OCI-LY1 (cell line): ENCODE data around the gene OTP.

Experiments used
- EZH2 ChIP-seq: fragments of 200-600 bp; sonication (generic), shearing (Covaris generic); IDR thresholded peaks from 2 replicates; pipeline ENCODE4 v1.8.0; 2017; ENCODE audit warnings: borderline replicate concordance, mixed run types, mild to moderate bottlenecking, antibody characterized with exemption, low read length, moderate library complexity, mixed read lengths
- TF ChIP-seq, protein P1 (sequence below): fragments of 200-600 bp; sonication (generic), shearing (Covaris generic); IDR thresholded peaks from 2 replicates; pipeline ENCODE4 v1.5.1; 2017; ENCODE audit warnings: mild to moderate bottlenecking, antibody characterized with exemption, low read length, moderate library complexity, mixed read lengths

DNA sequence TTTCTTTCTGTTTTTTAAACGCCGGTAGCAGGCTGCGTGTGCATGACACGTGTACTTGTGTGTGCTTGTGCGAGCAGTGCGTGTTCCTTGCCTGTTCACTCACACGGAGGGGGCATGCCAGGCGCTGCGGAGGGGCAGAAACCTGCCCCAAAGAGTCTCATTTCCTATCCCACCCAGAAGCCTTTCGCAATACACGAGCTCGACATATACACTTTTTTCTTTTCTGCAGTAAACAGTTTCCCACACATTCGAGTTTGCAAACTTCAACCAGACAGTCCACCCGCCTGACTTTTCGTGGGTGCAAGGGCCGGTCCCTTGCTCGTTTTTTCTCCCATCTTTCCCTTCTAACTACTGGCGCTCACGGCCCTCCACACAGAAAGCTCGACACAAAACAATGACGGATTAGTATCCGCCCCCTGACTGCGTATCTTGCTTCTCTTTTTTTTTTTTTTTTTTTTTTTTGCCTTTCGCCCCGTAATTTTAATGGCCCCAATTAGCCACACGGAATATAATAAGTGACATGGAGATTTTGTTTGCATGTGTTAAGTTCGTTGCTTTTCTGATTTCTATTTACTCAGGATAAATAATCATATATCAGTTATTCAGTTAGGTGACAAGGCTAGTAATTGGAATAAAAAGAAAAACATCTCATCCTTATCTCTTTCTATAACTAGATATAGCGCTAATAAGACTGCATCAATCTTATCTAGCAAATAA lies 5.3 kb upstream of the OTP start:
- TF ChIP-seq, protein P1, sequence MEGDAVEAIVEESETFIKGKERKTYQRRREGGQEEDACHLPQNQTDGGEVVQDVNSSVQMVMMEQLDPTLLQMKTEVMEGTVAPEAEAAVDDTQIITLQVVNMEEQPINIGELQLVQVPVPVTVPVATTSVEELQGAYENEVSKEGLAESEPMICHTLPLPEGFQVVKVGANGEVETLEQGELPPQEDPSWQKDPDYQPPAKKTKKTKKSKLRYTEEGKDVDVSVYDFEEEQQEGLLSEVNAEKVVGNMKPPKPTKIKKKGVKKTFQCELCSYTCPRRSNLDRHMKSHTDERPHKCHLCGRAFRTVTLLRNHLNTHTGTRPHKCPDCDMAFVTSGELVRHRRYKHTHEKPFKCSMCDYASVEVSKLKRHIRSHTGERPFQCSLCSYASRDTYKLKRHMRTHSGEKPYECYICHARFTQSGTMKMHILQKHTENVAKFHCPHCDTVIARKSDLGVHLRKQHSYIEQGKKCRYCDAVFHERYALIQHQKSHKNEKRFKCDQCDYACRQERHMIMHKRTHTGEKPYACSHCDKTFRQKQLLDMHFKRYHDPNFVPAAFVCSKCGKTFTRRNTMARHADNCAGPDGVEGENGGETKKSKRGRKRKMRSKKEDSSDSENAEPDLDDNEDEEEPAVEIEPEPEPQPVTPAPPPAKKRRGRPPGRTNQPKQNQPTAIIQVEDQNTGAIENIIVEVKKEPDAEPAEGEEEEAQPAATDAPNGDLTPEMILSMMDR: no peak
- no peak for TF ChIP-seq EZH2
